Measurements from ENCODE around the gene HNRNPH3. TPM values are rescaled to one million over a fixed set of nuclear protein-coding genes. Genes with fewer than 3 reads are reported as not detected.

Gene HNRNPH3
- total RNA-seq, 1 donor from 2014 or later, result 97.2 TPM

DNA sequence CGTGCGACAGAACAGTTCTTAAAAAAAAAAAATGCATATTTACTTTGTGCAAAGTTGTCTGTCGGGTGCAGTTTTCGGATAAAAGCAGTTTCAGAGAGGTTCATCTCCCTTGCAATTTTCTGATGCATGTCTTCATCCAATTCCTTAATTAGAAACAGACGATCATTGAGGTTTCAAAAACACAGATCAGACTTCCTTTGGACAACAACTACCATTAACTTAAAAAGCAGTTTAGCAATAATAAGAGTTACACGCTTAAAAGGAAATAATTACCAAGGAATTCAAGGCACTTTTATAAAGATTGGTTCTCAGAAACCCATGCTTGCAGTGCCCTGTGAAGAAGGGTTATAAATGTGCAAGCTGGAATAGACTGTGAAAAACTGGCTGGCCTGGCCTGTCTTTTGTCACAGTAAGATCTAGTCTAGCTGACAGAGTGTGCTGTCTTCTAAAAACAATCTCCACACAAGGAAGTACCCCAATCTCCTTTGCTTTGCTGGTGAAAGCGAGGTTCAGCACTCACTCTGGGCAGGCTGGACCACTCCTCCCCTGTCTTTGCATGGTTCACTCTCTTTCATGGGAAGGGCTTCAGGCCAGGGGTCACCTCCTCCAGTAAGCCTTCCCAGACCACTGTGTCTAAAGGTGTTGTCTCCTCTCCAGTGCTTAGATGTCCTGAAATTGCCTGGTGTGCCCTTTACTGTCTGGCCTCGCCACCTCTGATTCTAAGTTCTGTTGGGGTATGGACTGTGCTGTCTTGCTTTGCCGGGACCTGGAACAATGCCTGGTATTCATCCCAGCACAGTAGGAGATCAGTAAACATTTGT, 34.8 kb upstream of the HNRNPH3 start:
- Mint-ChIP-seq H3K36me3 (ENCODE audit: unreplicated experiment) (peaks cover 2% of the 10 kb centered on the region), H3K4me3 (ENCODE audit: unreplicated experiment) (no peak overlapping the region), H3K27me3 (ENCODE audit: unreplicated experiment) (no peaks in the 10 kb centered on the region), H3K9me3 (ENCODE audit: unreplicated experiment) (no peaks in the 10 kb centered on the region), H3K27ac (ENCODE audit: unreplicated experiment) (no peak overlapping the region), H3K4me1 (ENCODE audit: unreplicated experiment) (peaks cover 17% of the 10 kb centered on the region)
- no peak for TF ChIP-seq CTCF (IDR thresholded peaks at IDR 0.05)
- DNase-seq (ENCODE audit: extremely low spot score, unreplicated experiment), result no peak

DNA sequence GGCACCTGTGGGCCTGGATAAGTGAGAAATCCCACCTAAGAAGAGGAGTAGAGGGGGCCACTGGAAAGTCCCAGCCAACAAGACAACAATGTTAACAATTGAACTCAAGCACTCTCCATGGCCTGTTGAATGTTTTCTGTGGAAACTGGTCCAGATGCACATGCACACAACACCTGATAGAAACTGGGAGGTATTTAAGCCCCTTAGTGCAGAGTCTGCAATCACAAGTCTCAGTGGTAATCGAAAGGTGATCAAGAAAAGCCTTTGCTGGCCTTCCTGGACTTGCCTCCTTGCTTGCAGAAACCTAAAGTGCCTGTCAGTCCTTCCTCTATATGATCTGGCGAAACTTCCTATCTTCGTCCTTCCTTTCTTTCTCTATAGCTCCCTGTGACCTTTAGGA, 30.6 kb upstream of the HNRNPH3 start:
- H3K4me3 Mint-ChIP-seq (ENCODE audit: unreplicated experiment), result no peak overlapping the region
- no peaks in the 10 kb centered on the region for H3K27me3 Mint-ChIP-seq (ENCODE audit: unreplicated experiment)
- no peak overlapping the region for H3K27ac Mint-ChIP-seq (ENCODE audit: unreplicated experiment)
- DNase-seq (ENCODE audit: extremely low spot score, unreplicated experiment), result no peak
- peaks cover 18% of the 10 kb centered on the region for H3K4me1 Mint-ChIP-seq (ENCODE audit: unreplicated experiment)
- H3K9me3 Mint-ChIP-seq (ENCODE audit: unreplicated experiment), result no peaks in the 10 kb centered on the region
- no peaks in the 10 kb centered on the region for H3K36me3 Mint-ChIP-seq (ENCODE audit: unreplicated experiment)
- TF ChIP-seq CTCF (IDR thresholded peaks at IDR 0.05), result no peak

GRCh38 chr10:68301790-68302502, 29.9 kb upstream of the HNRNPH3 start:
- H3K9me3 Mint-ChIP-seq (ENCODE audit: unreplicated experiment), result no peaks in the 10 kb centered on the region
- DNase-seq (ENCODE audit: extremely low spot score, unreplicated experiment), result no peak
- peak; percentile 71 for TF ChIP-seq CTCF (IDR thresholded peaks at IDR 0.05)
- peak overlapping the region; percentile 17 for H3K27ac Mint-ChIP-seq (ENCODE audit: unreplicated experiment)
- no peaks in the 10 kb centered on the region for H3K36me3 Mint-ChIP-seq (ENCODE audit: unreplicated experiment)
- H3K4me3 Mint-ChIP-seq (ENCODE audit: unreplicated experiment), result no peak overlapping the region
- peaks cover 15% of the 10 kb centered on the region for H3K4me1 Mint-ChIP-seq (ENCODE audit: unreplicated experiment)
- H3K27me3 Mint-ChIP-seq (ENCODE audit: unreplicated experiment), result no peaks in the 10 kb centered on the region

DNA sequence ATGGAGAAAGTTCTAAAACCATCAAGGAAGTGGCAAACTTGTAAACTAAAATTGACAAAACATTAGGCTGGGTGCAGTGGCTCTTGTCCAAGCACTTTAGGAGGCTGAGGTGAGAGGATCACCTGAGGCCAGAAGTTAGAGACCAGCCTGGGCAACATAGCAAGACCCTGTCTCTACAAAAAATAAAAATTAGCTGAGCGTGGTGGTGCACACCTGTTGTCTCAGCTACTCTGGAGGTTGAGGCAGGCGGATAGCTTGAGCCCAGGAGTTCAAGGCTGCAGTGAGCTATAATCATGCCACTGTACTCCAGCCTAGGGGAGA, 29.4 kb upstream of the HNRNPH3 start:
- no peak for TF ChIP-seq CTCF (IDR thresholded peaks at IDR 0.05)
- H3K27ac Mint-ChIP-seq (ENCODE audit: unreplicated experiment), result no peak overlapping the region
- H3K36me3 Mint-ChIP-seq (ENCODE audit: unreplicated experiment), result no peaks in the 10 kb centered on the region

DNA sequence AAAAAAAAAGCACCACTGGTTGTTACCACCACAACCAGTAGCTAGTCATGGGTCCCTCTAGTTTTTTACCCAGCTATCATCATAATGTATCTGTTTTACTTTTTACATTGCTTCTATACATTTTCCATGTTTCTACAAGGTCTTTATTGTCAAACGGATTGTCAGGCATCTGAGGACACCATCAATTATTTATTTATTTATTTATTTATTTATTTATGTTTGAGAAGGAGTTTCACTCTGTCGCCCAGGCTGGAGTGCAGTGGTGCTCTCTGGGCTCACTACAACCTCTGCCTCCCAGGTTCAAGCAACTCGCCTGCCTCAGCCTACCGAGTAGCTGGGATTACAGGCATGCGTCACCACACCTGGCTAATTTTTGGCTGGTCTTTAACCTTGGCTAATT, 29.0 kb upstream of the HNRNPH3 start:
- Mint-ChIP-seq H3K4me3 (ENCODE audit: unreplicated experiment) (no peak overlapping the region), H3K27me3 (ENCODE audit: unreplicated experiment) (no peaks in the 10 kb centered on the region), H3K4me1 (ENCODE audit: unreplicated experiment) (peaks cover 10% of the 10 kb centered on the region), H3K36me3 (ENCODE audit: unreplicated experiment) (no peaks in the 10 kb centered on the region), H3K27ac (ENCODE audit: unreplicated experiment) (no peak overlapping the region), H3K9me3 (ENCODE audit: unreplicated experiment) (no peaks in the 10 kb centered on the region)
- TF ChIP-seq CTCF (IDR thresholded peaks at IDR 0.05), result no peak
- peak; percentile 25 for DNase-seq (ENCODE audit: extremely low spot score, unreplicated experiment)

More for the DNA sequence above, 29.4 kb upstream of the HNRNPH3 start:
- Mint-ChIP-seq H3K9me3 (ENCODE audit: unreplicated experiment) (no peaks in the 10 kb centered on the region), H3K4me1 (ENCODE audit: unreplicated experiment) (peaks cover 10% of the 10 kb centered on the region), H3K4me3 (ENCODE audit: unreplicated experiment) (no peak overlapping the region), H3K27me3 (ENCODE audit: unreplicated experiment) (no peaks in the 10 kb centered on the region)
- DNase-seq (ENCODE audit: extremely low spot score, unreplicated experiment), result no peak

All from osteocyte (in vitro differentiated cells).